Gastroesophageal sphincter (tissue), 4 donors: ENCODE measurements around the gene RRAGD. TPM values are rescaled to one million over a fixed set of nuclear protein-coding genes. Genes with fewer than 3 reads are reported as not detected.

ENCODE experiments used
- ATAC-seq: fragments of 150-250 bp; one replicate; pipeline ENCODE4 v1.9.1; 2016; ENCODE audit warnings: mild to moderate bottlenecking, moderate library complexity
- H3K27ac ChIP-seq, 4 donors: fragments of 200-600 bp; sonication (generic) in 3 of 4; 1 replicate in 3 of 4; 2 replicates in 1 of 4; pipeline ENCODE4 v1.5.1; 2016 to 2019
- H3K27me3 ChIP-seq: fragments of 200-600 bp; sonication (generic); one replicate; pipeline ENCODE4 v1.5.1; 2019
- H3K36me3 ChIP-seq, 2 donors: fragments of 200-600 bp; sonication (generic); one replicate each; pipeline ENCODE4 v1.5.1; 2019; ENCODE audit warnings: control low read depth in 1 of 2
- H3K4me1 ChIP-seq, 3 donors: fragments of 200-600 bp; sonication (generic); 1 replicate in 2 of 3; 2 replicates in 1 of 3; pipeline ENCODE4 v1.5.1; 2016 to 2019; ENCODE audit warnings: control low read depth in 2 of 3
- H3K4me3 ChIP-seq, 2 donors: fragments of 200-600 bp; sonication (generic); one replicate each; pipeline ENCODE4 v1.5.1; 2019; ENCODE audit warnings: mild to moderate bottlenecking in 1 of 2, moderate library complexity in 1 of 2
- H3K9me3 ChIP-seq, 3 donors: fragments of 200-600 bp; sonication (generic); one replicate each; pipeline ENCODE4 v1.5.1; 2017 to 2019; ENCODE audit warnings: control low read depth in 2 of 3
- EP300 ChIP-seq: sonication (generic); formaldehyde crosslinking; IDR thresholded peaks from one replicate; pipeline ENCODE4 v1.6.1; 2017; ENCODE audit warnings: antibody characterized with exemption, mild to moderate bottlenecking
- POLR2A ChIP-seq, 2 donors: fragments of 450-650 bp; IDR thresholded peaks; one replicate each; pipeline ENCODE4 v1.6.1; 2017; ENCODE audit warnings: antibody characterized with exemption in 2 of 2, mild to moderate bottlenecking in 2 of 2, moderate library complexity in 1 of 2
- POLR2AphosphoS5 ChIP-seq: sonication (generic); formaldehyde crosslinking; IDR thresholded peaks from one replicate; pipeline ENCODE4 v1.6.1; 2017; ENCODE audit warnings: antibody characterized with exemption
- WGBS, 2 donors: methylation state at CpG; one replicate each; pipeline ENCODE4 v1.1.5; 2018; ENCODE audit warnings: low coverage in 1 of 2; 5-methylcytosine and 5-hydroxymethylcytosine counted together
- total RNA-seq, 4 donors: library from RNA; depleted of rRNA; stranded (reverse); fragments of >200 nt; gene quantifications; one replicate each; pipeline ENCODE4 v1.1.0, GENCODE V29; 2016
- TF ChIP-seq, protein P1 (sequence below), 4 experiments: fragments of 200-600 bp in 2 of 4; fragments of 450-650 bp in 2 of 4; sonication (generic) in 1 of 4; IDR thresholded peaks; one replicate each; pipeline ENCODE4 v1.5.1; 2017 to 2019; ENCODE audit warnings: antibody characterized with exemption in 4 of 4, mild to moderate bottlenecking in 2 of 4, moderate library complexity in 2 of 4

The RRAGD gene
- total RNA-seq, 4 donors from 2014 or later = 14.8 to 38.5 (median 24.8) TPM

DNA sequence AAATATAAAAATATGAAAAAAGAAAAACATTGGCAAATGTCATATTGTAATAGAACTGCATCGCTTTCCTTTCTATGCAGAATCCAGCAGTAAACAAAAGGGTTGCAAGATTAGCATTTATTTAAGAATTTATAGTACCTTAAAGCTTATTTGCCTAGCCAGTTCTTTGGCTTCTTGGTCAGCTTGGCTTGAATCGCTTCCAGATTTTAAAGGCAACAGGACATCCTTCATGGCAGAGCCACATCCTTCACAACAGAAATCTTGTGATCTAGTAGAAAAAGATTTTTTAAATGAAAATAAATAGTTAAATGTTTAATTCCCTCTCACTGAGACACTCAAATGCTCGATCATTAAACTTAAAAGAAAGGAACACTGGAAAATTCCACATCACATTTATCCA lies 76.9 kb downstream of the RRAGD start:
- no peaks in the 10 kb centered on the region for H3K4me1 ChIP-seq
- H3K36me3 ChIP-seq = peaks cover 3 to 97% of the 10 kb centered on the region in 2 donors
- 70 to 85% methylated on average over 2 to 3 of the region's 3 CpGs for WGBS, 2 donors
- no peak overlapping the region for H3K4me3 ChIP-seq
- H3K27me3 ChIP-seq = no peaks in the 10 kb centered on the region
- ATAC-seq = no peak
- H3K27ac ChIP-seq = no peak overlapping the region
- TF ChIP-seq, protein P1, sequence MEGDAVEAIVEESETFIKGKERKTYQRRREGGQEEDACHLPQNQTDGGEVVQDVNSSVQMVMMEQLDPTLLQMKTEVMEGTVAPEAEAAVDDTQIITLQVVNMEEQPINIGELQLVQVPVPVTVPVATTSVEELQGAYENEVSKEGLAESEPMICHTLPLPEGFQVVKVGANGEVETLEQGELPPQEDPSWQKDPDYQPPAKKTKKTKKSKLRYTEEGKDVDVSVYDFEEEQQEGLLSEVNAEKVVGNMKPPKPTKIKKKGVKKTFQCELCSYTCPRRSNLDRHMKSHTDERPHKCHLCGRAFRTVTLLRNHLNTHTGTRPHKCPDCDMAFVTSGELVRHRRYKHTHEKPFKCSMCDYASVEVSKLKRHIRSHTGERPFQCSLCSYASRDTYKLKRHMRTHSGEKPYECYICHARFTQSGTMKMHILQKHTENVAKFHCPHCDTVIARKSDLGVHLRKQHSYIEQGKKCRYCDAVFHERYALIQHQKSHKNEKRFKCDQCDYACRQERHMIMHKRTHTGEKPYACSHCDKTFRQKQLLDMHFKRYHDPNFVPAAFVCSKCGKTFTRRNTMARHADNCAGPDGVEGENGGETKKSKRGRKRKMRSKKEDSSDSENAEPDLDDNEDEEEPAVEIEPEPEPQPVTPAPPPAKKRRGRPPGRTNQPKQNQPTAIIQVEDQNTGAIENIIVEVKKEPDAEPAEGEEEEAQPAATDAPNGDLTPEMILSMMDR (IDR thresholded peaks at IDR 0.05) = no peak
- TF ChIP-seq POLR2A (IDR thresholded peaks at IDR 0.05) = no peak
- TF ChIP-seq EP300 = no peak
- TF ChIP-seq POLR2AphosphoS5 = no peak
- no peaks in the 10 kb centered on the region for H3K9me3 ChIP-seq

DNA sequence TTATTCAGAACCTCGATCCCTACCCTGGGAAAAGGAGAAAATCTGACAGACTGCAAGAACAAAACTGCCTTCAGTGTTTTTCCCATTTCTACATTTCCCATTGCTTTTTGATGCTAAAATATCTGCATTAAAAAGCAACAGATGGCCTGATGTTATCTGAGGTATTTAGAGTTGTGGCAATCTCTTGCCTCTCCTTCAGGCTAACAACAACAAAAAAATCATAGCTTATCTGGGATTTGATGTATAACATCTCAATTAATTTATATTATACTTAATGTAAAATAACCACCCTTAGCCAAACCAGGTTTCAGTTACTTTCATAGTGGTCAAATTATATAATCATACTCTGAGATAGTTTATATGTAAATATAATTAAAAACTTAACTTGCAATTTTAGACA lies 81.2 kb downstream of the RRAGD start:
- TF ChIP-seq POLR2A (IDR thresholded peaks at IDR 0.05) (no peak), POLR2AphosphoS5 (no peak), EP300 (no peak)
- TF ChIP-seq, protein P1 (IDR thresholded peaks at IDR 0.05) = no peak

DNA sequence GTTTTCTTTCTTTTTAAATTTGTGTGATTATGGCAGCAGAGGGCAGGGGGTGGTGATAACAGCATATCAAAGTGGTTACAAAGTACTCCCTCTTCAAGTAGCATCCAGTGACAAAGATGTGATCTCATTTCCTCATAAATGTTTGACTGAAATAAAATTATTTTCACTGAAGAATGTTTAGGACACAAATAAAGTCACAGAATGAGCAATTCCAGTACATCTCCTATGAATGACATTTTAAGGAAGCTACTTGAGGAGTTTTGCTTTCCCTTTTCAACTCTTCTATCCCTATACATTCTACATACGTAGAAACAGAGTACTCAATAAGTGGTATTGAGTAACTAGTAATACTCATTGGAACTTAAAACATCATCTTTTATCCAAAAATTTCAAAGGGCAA lies 83.1 kb downstream of the RRAGD start:
- no peak for ATAC-seq
- no peak overlapping the region for H3K4me3 ChIP-seq
- TF ChIP-seq POLR2AphosphoS5 (no peak), POLR2A (IDR thresholded peaks at IDR 0.05) (no peak), EP300 (no peak)
- TF ChIP-seq, protein P1 (IDR thresholded peaks at IDR 0.05) = no peak
- H3K27me3 ChIP-seq = no peaks in the 10 kb centered on the region
- 86 to 89% methylated on average over 1 of the region's 1 CpG for whole genome bisulfite sequencing, 2 donors
- H3K36me3 ChIP-seq = peaks cover 0 to 81% of the 10 kb centered on the region in 2 donors
- H3K9me3 ChIP-seq = no peaks in the 10 kb centered on the region
- no peak overlapping the region for H3K27ac ChIP-seq
- H3K4me1 ChIP-seq = peaks cover 0 to 2% (median 0%) of the 10 kb centered on the region in 3 donors

More for the DNA sequence above, 81.2 kb downstream of the RRAGD start:
- Histone ChIP-seq H3K4me3 (no peak overlapping the region), H3K27me3 (no peaks in the 10 kb centered on the region), H3K4me1 (no peaks in the 10 kb centered on the region), H3K36me3 (peaks cover 3 to 97% of the 10 kb centered on the region in 2 donors), H3K9me3 (no peaks in the 10 kb centered on the region), H3K27ac (no peak overlapping the region)
- 94 to 100% methylated on average over 1 of the region's 1 CpG for WGBS, 2 donors
- no peak for ATAC-seq

DNA sequence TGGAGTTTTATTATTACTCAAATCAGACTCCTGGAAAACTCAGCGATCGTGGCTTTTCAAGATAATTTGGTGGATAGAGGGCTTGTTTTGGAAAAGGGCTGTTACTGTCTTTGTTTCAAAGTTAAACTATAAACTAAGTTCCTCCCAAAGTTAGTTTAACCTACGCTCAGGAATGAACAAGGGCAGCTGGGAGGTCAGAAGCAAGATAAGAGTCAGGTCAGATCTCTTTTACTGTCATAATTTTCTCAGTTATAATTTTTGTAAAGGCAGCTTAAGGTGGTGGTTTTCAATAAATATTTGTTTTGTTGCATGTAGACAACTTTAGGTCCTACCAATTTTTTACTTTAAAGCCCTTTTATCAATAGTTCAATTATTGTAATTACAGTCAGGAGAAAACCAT lies 87.8 kb downstream of the RRAGD start:
- no peaks in the 10 kb centered on the region for H3K9me3 ChIP-seq
- H3K27me3 ChIP-seq = no peaks in the 10 kb centered on the region
- H3K27ac ChIP-seq = peak overlapping the region in 1 of 4 donors; percentile 14
- TF ChIP-seq EP300 (no peak), POLR2AphosphoS5 (no peak), POLR2A (IDR thresholded peaks at IDR 0.05) (no peak)
- TF ChIP-seq, protein P1 (IDR thresholded peaks at IDR 0.05) = no peak
- no peak overlapping the region for H3K4me3 ChIP-seq
- no peak for ATAC-seq
- H3K36me3 ChIP-seq = peaks cover 0 to 36% of the 10 kb centered on the region in 2 donors
- WGBS, 2 donors = 75 to 92% methylated on average over 3 of the region's 3 CpGs
- H3K4me1 ChIP-seq = peaks cover 0 to 7% (median 0%) of the 10 kb centered on the region in 3 donors

DNA sequence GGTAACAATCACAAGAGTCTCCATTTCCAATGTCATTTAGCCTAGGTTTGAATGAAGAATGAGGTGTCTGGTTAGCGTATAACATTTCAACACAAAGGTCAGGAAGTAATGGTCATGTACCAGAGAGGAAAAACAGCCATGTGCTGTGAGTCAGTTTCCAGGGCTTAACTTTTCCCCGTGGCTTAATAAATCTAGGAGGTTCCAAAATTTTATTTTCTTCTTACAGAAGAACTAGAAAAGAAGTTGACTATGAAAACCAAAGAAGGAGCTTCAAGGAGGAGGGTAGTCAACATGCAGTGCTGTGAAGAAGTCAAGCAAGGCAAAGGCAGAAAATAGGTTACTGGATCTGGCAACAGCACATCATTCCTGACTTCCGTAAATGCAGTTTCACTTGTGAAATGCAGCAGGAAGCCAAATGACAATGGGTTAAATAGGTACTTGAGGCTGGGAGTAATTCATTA lies 88.5 kb downstream of the RRAGD start:
- peaks cover 0 to 7% (median 0%) of the 10 kb centered on the region in 3 donors for H3K4me1 ChIP-seq
- H3K9me3 ChIP-seq = no peaks in the 10 kb centered on the region
- no peak for ATAC-seq
- peak; percentile 32 for TF ChIP-seq POLR2AphosphoS5
- TF ChIP-seq, protein P1 (IDR thresholded peaks at IDR 0.05) = no peak
- no peak overlapping the region for H3K4me3 ChIP-seq
- no peaks in the 10 kb centered on the region for H3K27me3 ChIP-seq
- peaks cover 0 to 29% of the 10 kb centered on the region in 2 donors for H3K36me3 ChIP-seq
- peak overlapping the region in 1 of 4 donors; percentile 14 for H3K27ac ChIP-seq
- WGBS, 2 donors = 23 to 27% methylated on average over 3 of the region's 3 CpGs
